Colonic mucosa (tissue), 4 donors: Measurements from ENCODE around the gene LHX3. TPM values are rescaled to one million over a fixed set of nuclear protein-coding genes. Genes with fewer than 3 reads are reported as not detected.

ENCODE experiments used
- DNase-seq: peaks from one replicate; pipeline ENCODE4 v3.0.0-alpha.2; 2020
- H3K27ac ChIP-seq: fragments of 200-600 bp; one replicate; pipeline ENCODE4 v1.8.0; 2021
- H3K27me3 ChIP-seq: fragments of 200-600 bp; one replicate; pipeline ENCODE4 v1.8.0; 2021
- H3K36me3 ChIP-seq: fragments of 200-600 bp; one replicate; pipeline ENCODE4 v1.8.0; 2021
- H3K4me1 ChIP-seq: fragments of 200-600 bp; one replicate; pipeline ENCODE4 v1.8.0; 2021; ENCODE audit warnings: mild to moderate bottlenecking
- H3K4me3 ChIP-seq: fragments of 200-600 bp; one replicate; pipeline ENCODE4 v1.8.0; 2021
- H3K9ac ChIP-seq, 2 donors: one replicate each; pipeline ENCODE4 v1.7.0; 2013; ENCODE audit warnings: control low read depth in 2 of 2, low read depth in 2 of 2, low read length in 2 of 2
- H3K9me3 ChIP-seq: fragments of 200-600 bp; one replicate; pipeline ENCODE4 v1.8.0; 2021
- CTCF ChIP-seq: fragments of 200-600 bp; IDR thresholded peaks from one replicate; pipeline ENCODE4 v1.8.0; 2022; ENCODE audit warnings: antibody characterized with exemption, mild to moderate bottlenecking
- intact Hi-C: fragments of 100-400 bp; cut with DNase I; formaldehyde crosslinking; loops from one replicate; pipeline ENCODE4 v1.14.1; 2022
- total RNA-seq, 2 donors: library from RNA; stranded (reverse); fragmentation: NEBNext Ultra II Directional in 1 of 2; extraction: Animal tissue kit (Norgen Biotek cat#: 25700) in 1 of 2; gene quantifications; one replicate each; pipeline ENCODE4 v1.2.1, GENCODE V29; 2021
- donor health status: healthy.
- donor health status: DM: no; HTN: no; CAD: no.
- donor health status: DM: no; HTN: no; CAD: no.

Gene LHX3
- total RNA-seq, 2 donors from 2014 or later = not detected

- Histone ChIP-seq H3K27me3 (peaks cover 93% of the 10 kb centered on the region), H3K36me3 (no peaks in the 10 kb centered on the region), H3K9ac (no peak overlapping the region), H3K4me3 (no peak overlapping the region), H3K27ac (no peak overlapping the region), H3K4me1 (no peaks in the 10 kb centered on the region), H3K9me3 (no peaks in the 10 kb centered on the region)
- no peak for TF ChIP-seq CTCF
- no peak for DNase-seq
- intact Hi-C loops = no loop called here
Observed at GRCh38 chr9:136197930-136198604, 6.9 kb downstream of the LHX3 start.

- Histone ChIP-seq H3K4me1 (no peaks in the 10 kb centered on the region), H3K9me3 (no peaks in the 10 kb centered on the region), H3K36me3 (no peaks in the 10 kb centered on the region), H3K9ac (no peak overlapping the region), H3K27me3 (peaks cover 94% of the 10 kb centered on the region), H3K27ac (no peak overlapping the region), H3K4me3 (no peak overlapping the region)
- intact Hi-C loops = no loop called here
- no peak for TF ChIP-seq CTCF
- DNase-seq = no peak
Observed at GRCh38 chr9:136197084-136197875, 7.6 kb downstream of the LHX3 start.

- Histone ChIP-seq H3K36me3 (no peaks in the 10 kb centered on the region), H3K27me3 (peaks cover 94% of the 10 kb centered on the region), H3K27ac (no peak overlapping the region), H3K4me1 (no peaks in the 10 kb centered on the region), H3K4me3 (no peak overlapping the region), H3K9ac (no peak overlapping the region), H3K9me3 (no peaks in the 10 kb centered on the region)
- no peak for DNase-seq
- intact Hi-C loops = no loop called here
- no peak for TF ChIP-seq CTCF
Observed at GRCh38 chr9:136196404-136197083, 8.4 kb downstream of the LHX3 start.

GRCh38 chr9:136194540-136194939, 10.4 kb downstream of the LHX3 start:
- H3K4me1 ChIP-seq = no peaks in the 10 kb centered on the region
- intact Hi-C loops = no loop called here
- no peak overlapping the region for H3K4me3 ChIP-seq
- H3K36me3 ChIP-seq = no peaks in the 10 kb centered on the region
- H3K27ac ChIP-seq = no peak overlapping the region
- H3K9me3 ChIP-seq = no peaks in the 10 kb centered on the region
- H3K27me3 ChIP-seq = peaks cover 84% of the 10 kb centered on the region
- no peak for DNase-seq
- TF ChIP-seq CTCF = no peak
- H3K9ac ChIP-seq = no peak overlapping the region

GRCh38 chr9:136193891-136194279, 11.0 kb downstream of the LHX3 start:
- DNase-seq = no peak
- Histone ChIP-seq H3K9me3 (no peaks in the 10 kb centered on the region), H3K4me3 (no peak overlapping the region), H3K27me3 (peaks cover 77% of the 10 kb centered on the region), H3K4me1 (no peaks in the 10 kb centered on the region), H3K27ac (no peak overlapping the region), H3K9ac (no peak overlapping the region), H3K36me3 (no peaks in the 10 kb centered on the region)
- TF ChIP-seq CTCF = no peak
- intact Hi-C loops = no loop called here
